ENCODE results near the gene DAB2IP.

Gene DAB2IP

GRCh38 chr9:121707477-121708424, 56.3 kb downstream of the DAB2IP start:
- no peak for DNase-seq

GRCh38 chr9:121708768-121709488, 57.5 kb downstream of the DAB2IP start:
- no peak for DNase-seq

DNA sequence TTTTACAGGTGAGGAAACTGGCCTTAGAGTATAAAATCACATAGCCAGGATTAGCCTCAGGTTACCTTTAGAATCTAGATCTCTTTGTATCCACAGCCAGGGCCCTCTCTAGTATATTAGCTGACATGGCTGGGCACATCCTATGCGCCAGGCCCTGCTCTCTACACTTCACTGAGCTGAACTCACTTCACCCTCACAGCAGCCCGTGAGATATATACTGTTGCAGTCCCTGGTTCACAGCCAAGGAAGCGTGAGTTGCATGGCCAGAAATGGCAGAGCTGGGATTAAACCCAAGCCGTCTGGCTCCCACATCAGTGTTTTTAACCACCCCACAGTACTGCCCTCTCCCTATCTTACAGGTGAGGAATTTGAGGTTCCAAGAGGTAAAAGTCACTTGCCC, 58.4 kb downstream of the DAB2IP start:
- no peak for DNase-seq

- no peak for DNase-seq
These were observed 59.8 kb downstream of the DAB2IP start for GRCh38 chr9:121711281-121711680.

GRCh38 chr9:121711797-121712196, 60.4 kb downstream of the DAB2IP start:
- peak; percentile 18 for DNase-seq

GRCh38 chr9:121713400-121714070, 62.1 kb downstream of the DAB2IP start:
- no peak for DNase-seq

GRCh38 chr9:121714075-121714705, 62.8 kb downstream of the DAB2IP start:
- peak; percentile 38 for DNase-seq

DNA sequence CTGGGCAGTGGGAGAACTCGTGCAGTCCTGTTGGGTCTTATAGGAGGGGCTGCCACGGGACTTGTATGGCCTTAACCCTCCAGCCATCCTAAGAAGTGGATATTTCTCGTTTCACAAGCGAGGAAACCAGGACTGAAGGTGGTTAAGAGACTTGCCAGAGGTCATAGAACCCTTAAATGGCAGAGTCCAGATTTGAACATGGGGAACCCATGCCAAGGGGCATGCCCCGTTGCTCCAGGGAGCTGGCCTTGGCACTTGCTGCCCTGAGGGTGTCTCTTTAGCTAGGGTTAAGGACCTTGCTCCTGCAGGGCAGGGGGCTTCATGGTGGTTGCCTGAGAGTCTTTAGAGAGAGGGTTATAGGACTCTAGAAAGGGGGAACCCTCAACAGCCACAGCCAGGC, 63.4 kb downstream of the DAB2IP start:
- no peak for DNase-seq

DNA sequence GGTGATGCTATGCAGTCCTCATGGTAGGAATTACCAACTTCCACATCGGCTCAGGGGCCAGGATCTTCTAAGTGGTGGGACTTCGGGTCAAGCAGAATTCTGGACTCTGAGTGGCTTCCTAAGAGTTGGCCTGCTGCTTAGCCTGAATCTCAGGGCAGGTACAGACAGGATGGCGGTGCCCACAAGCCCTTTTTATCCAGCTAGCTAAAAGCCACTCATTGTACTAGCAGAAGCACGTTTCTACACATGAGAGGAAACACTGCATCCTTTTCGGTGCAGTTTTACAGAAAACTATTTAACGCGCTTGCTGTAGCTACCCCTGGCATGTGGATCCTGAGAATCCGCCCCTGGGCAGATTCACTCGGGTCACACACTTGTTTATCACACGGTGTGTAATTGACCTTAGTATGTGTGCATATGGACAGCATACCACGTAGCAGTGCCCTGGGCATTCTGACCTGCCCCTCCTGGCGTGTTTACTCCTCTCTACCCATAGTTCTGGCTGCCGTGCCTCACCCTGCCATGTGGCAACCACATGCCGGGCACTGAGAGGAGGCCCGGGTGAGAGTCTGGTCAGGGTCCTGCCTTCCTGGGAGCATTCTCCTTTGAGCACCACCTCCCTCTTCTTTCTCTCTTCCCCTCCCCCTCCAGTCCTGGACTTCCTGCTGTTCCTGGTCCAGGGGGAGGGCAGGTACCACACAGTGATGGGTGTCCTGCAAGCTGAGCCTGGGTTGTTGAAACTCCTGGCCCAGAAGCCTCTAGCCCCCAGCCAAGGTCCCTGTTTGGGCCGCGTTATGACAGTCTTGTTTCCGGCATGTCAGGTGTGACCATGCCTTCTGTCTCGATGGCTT, 65.9 kb downstream of the DAB2IP start:
- peak; percentile 43 for DNase-seq

- DNase-seq: peak; percentile 85
These were observed 66.7 kb downstream of the DAB2IP start for GRCh38 chr9:121718084-121718483.

DNA sequence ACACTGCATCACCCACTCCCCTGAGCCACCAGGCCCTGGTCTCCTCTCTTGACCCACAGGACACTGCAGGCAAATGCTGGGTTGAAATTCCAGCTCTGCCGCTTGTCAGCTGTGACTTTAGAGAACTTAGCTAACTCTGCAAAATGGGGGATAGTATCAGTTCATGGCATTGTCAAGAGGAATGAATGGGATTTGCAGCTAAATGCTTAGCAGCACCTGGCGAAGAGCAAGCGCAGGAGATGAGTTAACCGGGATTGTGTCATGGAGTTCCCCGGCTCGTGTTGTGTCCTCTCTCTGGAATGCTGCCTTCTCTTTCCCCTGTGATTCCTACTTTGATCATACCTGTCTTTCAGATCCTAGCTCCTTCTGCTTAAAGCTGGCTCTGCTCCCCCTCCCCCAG, 67.1 kb downstream of the DAB2IP start:
- no peak for DNase-seq

DNA sequence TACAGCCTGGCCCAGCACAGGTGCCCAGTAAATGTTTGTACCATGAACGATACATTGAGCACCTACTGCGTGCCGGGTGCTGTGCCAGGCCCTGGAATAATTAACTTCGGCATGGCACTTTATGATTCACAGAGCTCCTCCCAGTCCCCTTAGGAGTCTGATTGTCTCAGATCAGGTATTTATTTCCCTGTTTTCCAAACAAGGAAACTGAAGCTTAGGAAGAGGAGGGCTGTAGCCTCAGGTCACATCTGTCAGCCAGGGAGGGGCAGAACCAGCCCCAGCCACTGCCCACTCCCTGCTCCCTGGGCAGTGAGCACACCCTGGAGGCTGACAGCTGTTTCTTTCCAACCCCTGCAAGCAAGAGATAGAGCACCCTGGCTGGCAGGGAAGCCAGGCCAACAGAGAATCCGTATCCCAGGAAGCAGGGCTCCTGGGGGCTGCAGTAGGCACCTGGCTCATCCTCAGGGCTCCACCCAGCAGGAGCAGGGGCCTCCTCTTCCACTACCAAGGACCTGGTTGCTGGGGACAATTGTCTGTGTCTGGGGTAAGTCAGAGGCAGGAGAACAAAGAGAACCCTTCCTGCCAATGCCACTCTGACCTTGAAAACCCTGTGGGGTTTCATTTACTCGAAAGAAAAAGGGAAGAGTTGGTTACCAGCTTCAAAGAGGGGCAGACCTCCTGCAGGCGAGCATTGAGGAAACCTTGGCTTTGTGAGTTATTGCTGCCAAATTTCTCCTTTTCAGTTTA, 69.0 kb downstream of the DAB2IP start:
- peak; percentile 94 for DNase-seq

DNA sequence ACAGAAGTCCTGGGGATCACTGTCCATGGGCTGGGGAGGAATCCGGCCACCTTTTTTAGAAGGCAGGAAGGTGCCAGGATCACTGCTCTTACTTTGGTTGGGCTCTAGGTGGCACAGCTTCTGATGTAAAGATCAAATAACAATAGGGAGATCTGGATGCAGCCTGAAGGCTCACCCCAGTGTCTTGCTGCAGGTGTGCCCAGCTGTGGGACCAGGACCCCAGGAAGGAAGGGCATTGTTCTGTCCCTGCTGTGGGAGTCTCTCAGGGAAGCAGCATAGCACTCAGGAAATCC, 69.6 kb downstream of the DAB2IP start:
- DNase-seq: peak; percentile 77

DNA sequence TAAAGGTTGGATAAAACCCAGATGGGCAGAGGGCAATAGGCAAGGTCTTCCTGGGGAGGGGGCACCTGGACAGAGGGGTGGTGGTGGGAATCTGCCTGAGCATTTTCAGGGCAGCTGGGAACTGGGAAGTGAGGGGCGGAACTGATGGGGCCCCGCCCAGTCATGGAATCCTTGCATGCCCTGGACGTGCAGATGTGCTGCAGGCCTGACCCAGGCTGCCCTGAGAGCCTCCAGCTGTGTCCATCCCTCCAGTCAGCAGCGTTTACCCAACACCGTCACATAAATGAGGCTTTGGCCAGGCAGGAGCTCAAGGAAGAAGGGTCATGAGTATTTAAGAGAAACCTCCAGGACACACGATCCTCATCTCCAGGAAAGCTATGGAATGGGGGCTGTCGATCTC, 70.3 kb downstream of the DAB2IP start:
- no peak for DNase-seq

- peak; percentile 30 for DNase-seq
These were observed 73.8 kb downstream of the DAB2IP start for GRCh38 chr9:121725008-121725775.

DNA sequence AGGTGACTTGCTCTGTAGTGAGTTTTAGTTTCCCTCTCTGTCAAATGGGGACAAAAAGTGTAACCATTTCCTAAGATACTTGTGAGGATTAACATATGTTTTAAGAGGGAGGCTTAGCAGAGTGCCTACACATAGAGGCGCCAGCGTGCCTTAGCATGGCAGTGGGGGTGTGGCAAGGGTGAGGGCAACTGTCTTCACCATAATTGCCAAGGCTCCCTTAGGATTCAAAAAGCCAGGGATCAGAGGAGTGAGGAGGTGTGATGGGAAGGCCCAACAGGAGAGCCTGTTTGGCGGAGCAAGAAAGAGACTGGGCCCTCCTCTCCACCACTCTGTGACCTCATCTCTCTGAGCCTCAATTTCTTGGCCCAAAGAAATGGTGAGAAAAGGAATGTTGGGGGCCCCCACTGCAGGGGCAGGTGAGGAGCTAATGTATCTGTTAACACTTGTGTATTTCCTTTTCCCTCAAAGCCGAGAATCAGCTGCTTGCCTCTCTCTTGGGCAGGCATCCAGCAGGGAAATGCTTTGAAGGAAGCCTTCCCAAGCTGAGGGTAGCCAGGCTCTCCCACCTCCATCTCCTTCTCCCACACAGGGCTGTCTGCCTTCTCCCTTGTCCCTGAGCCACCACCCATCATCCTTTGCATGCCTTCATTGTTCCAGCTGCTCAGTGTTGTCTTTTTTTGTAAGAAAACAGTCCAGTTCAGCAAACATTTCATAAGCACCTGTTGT, 76.0 kb downstream of the DAB2IP start:
- peak; percentile 14 for DNase-seq

DNA sequence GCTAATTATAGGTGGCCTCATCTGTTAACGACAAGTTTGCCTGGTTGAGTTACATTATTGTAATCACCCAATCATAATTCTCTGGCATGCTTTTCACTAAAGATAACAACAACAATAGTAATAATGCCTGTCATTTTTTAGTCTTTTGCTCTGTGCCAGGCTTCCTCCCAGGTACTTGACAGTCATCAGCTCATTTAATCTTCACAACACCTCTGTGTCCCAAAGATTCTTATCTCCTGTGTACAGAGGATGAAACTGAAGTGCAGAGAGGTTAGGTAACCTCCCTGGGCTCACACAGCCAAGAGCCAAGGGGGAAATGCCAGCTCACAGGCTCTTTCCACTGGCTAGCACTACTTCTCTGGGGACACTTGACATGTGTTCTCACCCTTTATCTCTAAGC, 77.5 kb downstream of the DAB2IP start:
- DNase-seq: no peak

DNA sequence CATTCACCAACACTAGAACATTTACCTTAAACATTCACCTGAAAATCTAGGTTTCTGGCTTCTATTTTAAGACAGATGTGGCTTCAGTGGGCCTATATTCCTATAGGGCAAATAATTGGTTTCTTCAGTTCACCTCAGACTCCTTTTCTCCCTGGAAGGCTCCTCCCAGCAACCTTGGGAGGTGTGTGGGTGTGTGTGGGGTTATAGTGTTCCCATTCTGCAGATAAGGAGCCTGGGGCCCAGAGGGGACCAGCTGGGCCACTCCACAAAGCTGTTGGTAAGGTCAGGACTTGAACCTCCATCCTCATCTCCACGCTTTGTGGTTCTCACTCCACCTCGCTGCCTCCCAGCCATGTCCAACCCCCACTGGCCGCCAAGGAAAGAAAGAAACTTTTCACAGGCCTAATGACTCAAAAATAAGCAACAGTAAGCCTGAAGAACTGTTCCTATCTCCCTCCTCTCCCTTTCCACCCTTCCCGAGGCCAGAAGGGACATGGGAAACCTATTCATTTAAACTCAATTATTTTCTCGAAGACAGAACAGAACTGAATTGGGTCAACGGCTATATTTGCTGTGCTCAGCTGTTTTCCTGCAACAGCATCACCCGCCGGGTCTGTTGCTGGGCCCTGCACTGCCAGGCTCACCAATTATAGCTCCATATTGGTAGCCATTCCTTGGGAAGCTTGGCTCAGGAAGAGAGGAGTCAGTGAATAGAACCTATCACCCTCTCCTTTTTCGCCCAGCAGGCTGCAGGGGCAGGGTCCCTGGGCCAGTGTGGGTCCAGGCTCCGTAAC, 78.5 kb downstream of the DAB2IP start:
- DNase-seq: no peak

- DNase-seq: no peak
These were observed 79.7 kb downstream of the DAB2IP start for GRCh38 chr9:121731090-121731489.

All from NCI-H69 (cell line).